HepG2 (cell line): Measurements from ENCODE around the gene CLASRP. TPM values are rescaled to one million over a fixed set of nuclear protein-coding genes. Genes with fewer than 3 reads are reported as not detected.

Source experiments
- BRCA1 ChIP-seq: sonication (generic); formaldehyde crosslinking; IDR thresholded peaks from 2 replicates; pipeline ENCODE4 v1.4.0; 2020; ENCODE audit warnings: missing genetic modification reagents
- CHD2 ChIP-seq: IDR thresholded peaks from 2 replicates; pipeline ENCODE4 v1.6.1; 2011; ENCODE audit warnings: low read depth, low read length, improper control_type of control experiment
- FOXA1 ChIP-seq, 2 experiments: fragments of 450-650 bp in 1 of 2; sonication (generic) in 1 of 2; formaldehyde crosslinking in 1 of 2; IDR thresholded peaks; 2 replicates each; pipeline versions ENCODE4 v1.4.0 to v1.6.1; 2016 to 2020; ENCODE audit warnings: missing genetic modification reagents in 1 of 2
- HES4 ChIP-seq: sonication (generic); formaldehyde crosslinking; IDR thresholded peaks from 2 replicates; pipeline ENCODE4 v1.9.0; 2021; ENCODE audit warnings: mild to moderate bottlenecking, missing genetic modification reagents, borderline replicate concordance
- HOXA7 ChIP-seq: sonication (generic); formaldehyde crosslinking; IDR thresholded peaks from 2 replicates; pipeline ENCODE4 v1.8.1; 2022; ENCODE audit warnings: mild to moderate bottlenecking, missing genetic modification reagents, moderate library complexity
- IKZF4 ChIP-seq: sonication (generic); formaldehyde crosslinking; IDR thresholded peaks from 2 replicates; pipeline ENCODE4 v1.5.1; 2020; ENCODE audit warnings: borderline replicate concordance, mild to moderate bottlenecking, low read depth, missing genetic modification reagents; ENCODE audit errors: not compliant biosample characterization
- KDM1A ChIP-seq: IDR thresholded peaks from 2 replicates; pipeline ENCODE4 v1.6.1; 2016; ENCODE audit warnings: missing compliant biosample characterization
- NONO ChIP-seq, 2 experiments: fragments of 450-650 bp in 1 of 2; sonication (generic) in 1 of 2; formaldehyde crosslinking in 1 of 2; IDR thresholded peaks in 1 of 2; conservative IDR thresholded peaks in 1 of 2; 2 replicates each; pipeline versions ENCODE4 v1.6.1 to v1.8.0; 2017 to 2022; ENCODE audit warnings: mild to moderate bottlenecking in 1 of 2, missing genetic modification reagents in 1 of 2, moderate library complexity in 1 of 2
- SNAPC2 ChIP-seq: sonication (generic); formaldehyde crosslinking; IDR thresholded peaks from 2 replicates; pipeline ENCODE4 v1.8.1; 2022; ENCODE audit warnings: mild to moderate bottlenecking, missing genetic modification reagents
- SP2 ChIP-seq: sonication (generic); formaldehyde crosslinking; IDR thresholded peaks from 2 replicates; pipeline ENCODE4 v1.5.1; 2020; ENCODE audit warnings: mild to moderate bottlenecking, missing genetic modification reagents
- TBX2 ChIP-seq: sonication (generic); formaldehyde crosslinking; IDR thresholded peaks from 2 replicates; pipeline ENCODE4 v1.5.0; 2020; ENCODE audit warnings: missing genetic modification reagents, mild to moderate bottlenecking, borderline replicate concordance
- TBX3 ChIP-seq: fragments of 450-650 bp; IDR thresholded peaks from 2 replicates; pipeline ENCODE4 v1.6.1; 2017; ENCODE audit warnings: antibody characterized with exemption, mild to moderate bottlenecking, inconsistent platforms, borderline replicate concordance
- TEAD3 ChIP-seq: optimal IDR thresholded peaks from 2 replicates; pipeline ENCODE3; 2016; ENCODE audit warnings: borderline replicate concordance
- TMF1 ChIP-seq: sonication (generic); formaldehyde crosslinking; IDR thresholded peaks from 2 replicates; pipeline ENCODE4 v1.8.1; 2022; ENCODE audit warnings: low read depth, missing genetic modification reagents
- YY1 ChIP-seq: IDR thresholded peaks from 2 replicates; pipeline ENCODE4 v1.6.1; 2011; ENCODE audit warnings: low read length, low read depth, moderate library complexity, mild to moderate bottlenecking; ENCODE audit not compliant: insufficient read depth, insufficient replicate concordance
- ZEB1 ChIP-seq: IDR thresholded peaks from 2 replicates; pipeline ENCODE4 v1.6.1; 2012; ENCODE audit warnings: mild to moderate bottlenecking, low read depth, inconsistent platforms; ENCODE audit not compliant: insufficient replicate concordance
- ZFYVE20 ChIP-seq: sonication (generic); formaldehyde crosslinking; IDR thresholded peaks from 2 replicates; pipeline ENCODE4 v1.8.0; 2023; ENCODE audit warnings: low read depth, mild to moderate bottlenecking, moderate library complexity, missing genetic modification reagents, borderline replicate concordance
- ZNF232 ChIP-seq: sonication (generic); formaldehyde crosslinking; IDR thresholded peaks from 2 replicates; pipeline ENCODE4 v1.4.0; 2020; ENCODE audit warnings: missing genetic modification reagents, borderline replicate concordance
- ZNF296 ChIP-seq: sonication (generic); formaldehyde crosslinking; conservative IDR thresholded peaks from 2 replicates; pipeline ENCODE4 v1.5.0; 2020; ENCODE audit warnings: mild to moderate bottlenecking, missing genetic modification reagents
- ZNF775 ChIP-seq: sonication (generic); formaldehyde crosslinking; IDR thresholded peaks from 2 replicates; pipeline ENCODE4 v1.4.0; 2020; ENCODE audit warnings: missing genetic modification reagents, mild to moderate bottlenecking, moderate library complexity, borderline replicate concordance
- ZNF788 ChIP-seq: sonication (generic); formaldehyde crosslinking; IDR thresholded peaks from 2 replicates; pipeline ENCODE4 v1.5.0; 2020; ENCODE audit warnings: mild to moderate bottlenecking, missing genetic modification reagents, borderline replicate concordance
- ZNF816 ChIP-seq: sonication (generic); formaldehyde crosslinking; IDR thresholded peaks from 2 replicates; pipeline ENCODE4 v1.8.0; 2022; ENCODE audit warnings: missing genetic modification reagents, mild to moderate bottlenecking, borderline replicate concordance
- ZSCAN29 ChIP-seq: sonication (generic); formaldehyde crosslinking; conservative IDR thresholded peaks from 2 replicates; pipeline ENCODE4 v1.4.0; 2020; ENCODE audit warnings: mild to moderate bottlenecking, missing genetic modification reagents
- polyA plus RNA-seq, 8 experiments: library from polyadenylated mRNA; depleted of rRNA in 3 of 8; stranded (reverse) in 7 of 8; unstranded in 1 of 8; fragments of >200 nt; fragmentation: Illumina TruSeq in 4 of 8; extraction: Trizol in 4 of 8; gene quantifications; 2 replicates each; pipeline versions ENCODE4 v1.2.1 to v1.2.3, GENCODE V29; 2011 to 2016; ENCODE audit warnings: low read depth in 4 of 8, missing spikeins in 1 of 8, mixed read lengths in 1 of 8; ENCODE audit not compliant: insufficient read depth in 1 of 8
- total RNA-seq, 5 experiments: library from RNA; depleted of rRNA; stranded (reverse); fragments of >200 nt; fragmentation: Illumina TruSeq; extraction: Trizol; gene quantifications; 2 replicates each; pipeline ENCODE4 v1.2.3, GENCODE V29; 2016; ENCODE audit warnings: low read depth in 1 of 5
- TF ChIP-seq, protein P1 (sequence below): sonication (generic); formaldehyde crosslinking; IDR thresholded peaks from 2 replicates; pipeline ENCODE4 v1.5.0; 2020; ENCODE audit warnings: missing genetic modification reagents
- TF ChIP-seq, protein P2 (sequence below): IDR thresholded peaks from 2 replicates; pipeline ENCODE4 v1.6.1; 2016; ENCODE audit warnings: mild to moderate bottlenecking, missing biosample characterization, missing genetic modification reagents
- TF ChIP-seq, protein P3 (sequence below): sonication (generic); formaldehyde crosslinking; IDR thresholded peaks from 2 replicates; pipeline ENCODE4 v1.5.1; 2020; ENCODE audit warnings: missing genetic modification reagents, mild to moderate bottlenecking, borderline replicate concordance

CLASRP gene
- total and polyA plus RNA-seq, 2 of the 13 experiments (the other 11 are each of a cell fraction or from before 2014, with no cell fraction given), result 32.0 to 51.4 TPM

DNA sequence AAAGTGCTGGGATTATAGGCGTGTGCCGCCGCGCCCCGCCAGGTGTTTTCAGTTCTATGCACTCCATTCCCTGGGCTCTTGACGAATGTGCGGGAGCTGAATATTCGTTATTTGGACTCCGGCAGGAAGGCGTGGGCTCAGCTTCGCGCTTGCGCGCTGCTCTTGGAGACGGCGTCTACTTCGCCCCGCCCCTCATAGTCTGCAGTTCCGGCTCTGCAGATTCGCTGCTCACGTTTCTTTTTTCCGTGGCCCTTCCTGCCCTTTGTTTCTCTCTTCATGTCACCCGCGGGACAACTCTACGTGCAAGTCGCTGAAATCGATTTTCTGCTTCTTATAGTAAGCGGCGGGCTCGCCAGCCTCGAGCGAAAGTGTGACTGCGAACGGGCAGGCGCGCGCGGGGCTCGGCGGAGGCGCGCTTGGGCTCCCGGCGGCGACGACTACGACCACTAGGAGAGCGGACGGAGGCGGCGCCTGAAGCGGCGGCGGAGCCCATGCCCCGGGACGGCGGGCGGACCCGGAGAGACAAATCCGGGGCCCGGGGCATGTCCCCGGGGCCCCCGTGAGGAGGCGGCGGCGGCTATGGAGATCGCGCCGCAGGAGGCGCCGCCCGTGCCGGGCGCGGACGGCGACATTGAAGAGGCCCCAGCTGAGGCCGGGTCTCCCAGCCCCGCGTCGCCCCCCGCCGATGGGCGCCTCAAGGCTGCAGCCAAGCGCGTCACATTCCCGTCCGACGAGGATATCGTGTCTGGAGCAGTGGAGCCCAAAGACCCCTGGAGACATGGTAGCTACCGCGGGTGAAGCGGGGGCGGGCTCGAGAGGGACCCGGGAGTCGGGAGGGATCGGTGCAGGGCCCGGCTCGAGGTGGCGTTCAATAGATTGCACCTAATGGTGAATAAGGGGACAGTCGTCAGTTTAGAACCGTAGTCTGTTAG, 54.2 kb downstream of the CLASRP start, which contains the start of gene PPP1R37 (continued):
- TF ChIP-seq TBX3 (peak; percentile 51; the same call in 1 of the 2 replicates), NONO (IDR thresholded peaks at IDR 0.05) (no peak), NONO (CRISPR knock-in tag; conservative IDR thresholded peaks at IDR 0.05) (peak; percentile 86), ZNF816 (CRISPR knock-in tag) (no peak; the same call in 1 of the 2 replicates), ZFYVE20 (no peak), HES4 (CRISPR knock-in tag) (no peak), KDM1A (no peak), TMF1 (no peak), SP2 (CRISPR knock-in tag) (peak; percentile 36; the same call in 1 of the 2 replicates), ZNF788 (CRISPR knock-in tag) (no peak; the same call in 1 of the 2 replicates), YY1 (peak; percentile 46), ZNF775 (CRISPR knock-in tag) (no peak), SNAPC2 (CRISPR knock-in tag) (no peak), TEAD3 (CRISPR knock-in tag) (peak; percentile 16), CHD2 (no peak), ZNF296 (CRISPR knock-in tag) (no peak), HOXA7 (no peak; the same call in 1 of the 2 replicates), BRCA1 (CRISPR knock-in tag) (no peak), IKZF4 (CRISPR knock-in tag) (peak; percentile 29), ZEB1 (peak; percentile 53), FOXA1 (IDR thresholded peaks at IDR 0.05) (no peak), FOXA1 (CRISPR knock-in tag; IDR thresholded peaks at IDR 0.05) (no peak), ZSCAN29 (CRISPR knock-in tag) (no peak; the same call in 1 of the 2 replicates), TBX2 (CRISPR knock-in tag) (peak; percentile 55; the same call in 1 of the 2 replicates), ZNF232 (CRISPR knock-in tag) (no peak)
- TF ChIP-seq, protein P1, sequence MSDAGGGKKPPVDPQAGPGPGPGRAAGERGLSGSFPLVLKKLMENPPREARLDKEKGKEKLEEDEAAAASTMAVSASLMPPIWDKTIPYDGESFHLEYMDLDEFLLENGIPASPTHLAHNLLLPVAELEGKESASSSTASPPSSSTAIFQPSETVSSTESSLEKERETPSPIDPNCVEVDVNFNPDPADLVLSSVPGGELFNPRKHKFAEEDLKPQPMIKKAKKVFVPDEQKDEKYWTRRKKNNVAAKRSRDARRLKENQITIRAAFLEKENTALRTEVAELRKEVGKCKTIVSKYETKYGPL (CRISPR knock-in tag), result no peak; the same call in 1 of the 2 replicates
- TF ChIP-seq, protein P2, sequence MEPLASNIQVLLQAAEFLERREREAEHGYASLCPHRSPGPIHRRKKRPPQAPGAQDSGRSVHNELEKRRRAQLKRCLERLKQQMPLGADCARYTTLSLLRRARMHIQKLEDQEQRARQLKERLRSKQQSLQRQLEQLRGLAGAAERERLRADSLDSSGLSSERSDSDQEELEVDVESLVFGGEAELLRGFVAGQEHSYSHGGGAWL (CRISPR knock-in tag), result 0 out of 2 replicates have a peak, but pooled peaks have one; percentile 43
- TF ChIP-seq, protein P3, sequence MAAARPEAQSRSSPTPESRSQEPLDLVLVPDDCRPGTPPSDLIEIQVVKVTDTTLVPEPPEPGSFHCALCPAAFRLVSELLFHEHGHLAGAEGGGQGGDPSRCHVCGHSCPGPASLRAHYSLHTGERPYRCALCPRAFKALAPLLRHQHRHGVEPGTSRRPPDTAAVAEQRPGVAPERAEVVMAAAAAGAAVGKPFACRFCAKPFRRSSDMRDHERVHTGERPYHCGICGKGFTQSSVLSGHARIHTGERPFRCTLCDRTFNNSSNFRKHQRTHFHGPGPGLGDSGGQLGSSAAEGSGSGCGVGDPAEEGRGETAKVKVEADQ (CRISPR knock-in tag), result no peak
